ENCODE measurements around the gene CLSTN1.
"Not testable (repeated sequence)": the region's sequence is repeated elsewhere in the genome, so short reads cannot be mapped to it uniquely, and the experiment has no call there.

The CLSTN1 gene

GRCh38 chr1:9794081-9794480 is 29.7 kb downstream of the CLSTN1 start:
- no peak for DNase-seq

GRCh38 chr1:9793291-9793690 is 30.5 kb downstream of the CLSTN1 start:
- DNase-seq: no peak

- DNase-seq: peak; percentile 98
These were observed 31.4 kb downstream of the CLSTN1 start for GRCh38 chr1:9792156-9793042.

- not testable (repeated sequence) for DNase-seq
These were observed 34.1 kb downstream of the CLSTN1 start for GRCh38 chr1:9789700-9790099.

DNA sequence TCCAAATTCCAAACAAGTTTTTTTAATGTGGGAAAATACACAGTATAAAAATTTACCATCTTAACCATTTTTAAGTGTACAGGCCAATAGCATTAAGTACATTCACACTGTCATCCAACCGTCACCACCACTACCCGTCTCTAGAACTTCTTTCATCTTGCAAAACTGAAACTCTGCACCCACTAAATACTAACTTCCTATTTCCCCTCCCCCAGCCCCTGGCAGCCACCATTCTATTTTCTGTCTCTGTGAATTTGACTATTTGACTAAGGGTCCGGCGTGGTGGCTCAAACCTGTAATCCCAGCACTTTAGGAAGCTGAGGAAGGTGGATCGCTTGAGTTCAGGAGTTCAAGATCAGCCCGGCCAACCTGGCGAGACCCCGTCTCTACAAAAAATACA is 36.1 kb downstream of the CLSTN1 start:
- no peak for DNase-seq

- DNase-seq: no peak
These were observed 38.4 kb downstream of the CLSTN1 start for GRCh38 chr1:9785406-9785805.

GRCh38 chr1:9784508-9785133 is 39.1 kb downstream of the CLSTN1 start:
- DNase-seq: peak; percentile 22

GRCh38 chr1:9782897-9783296 is 40.9 kb downstream of the CLSTN1 start:
- DNase-seq: no peak

GRCh38 chr1:9782116-9782751 is 41.5 kb downstream of the CLSTN1 start:
- DNase-seq: no peak

DNA sequence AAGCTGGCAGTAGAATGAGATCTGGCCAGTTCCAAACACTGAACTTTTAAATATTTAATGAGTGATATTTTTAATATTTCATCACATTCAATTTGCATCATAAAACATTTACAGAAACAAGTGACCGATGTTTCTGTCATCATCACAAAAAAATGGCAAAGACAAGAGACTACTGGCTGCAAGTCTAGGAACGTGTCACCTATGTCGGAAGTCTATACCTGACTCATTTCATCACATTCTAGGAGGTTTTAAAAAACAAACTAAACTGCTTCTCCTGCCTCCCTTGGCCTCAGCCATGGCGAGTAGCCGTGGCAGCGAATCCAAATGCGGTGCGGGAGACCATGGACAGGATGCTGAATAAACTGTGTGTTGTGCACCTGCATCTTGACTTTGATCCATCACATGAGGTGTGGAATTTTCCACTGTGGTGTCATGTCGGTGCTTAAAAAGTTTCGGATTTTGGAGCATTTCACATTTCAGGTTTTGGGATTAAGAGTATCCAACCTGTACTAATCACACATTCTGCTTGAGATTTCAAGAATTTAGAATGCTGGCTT is 43.1 kb downstream of the CLSTN1 start:
- no peak for DNase-seq

DNA sequence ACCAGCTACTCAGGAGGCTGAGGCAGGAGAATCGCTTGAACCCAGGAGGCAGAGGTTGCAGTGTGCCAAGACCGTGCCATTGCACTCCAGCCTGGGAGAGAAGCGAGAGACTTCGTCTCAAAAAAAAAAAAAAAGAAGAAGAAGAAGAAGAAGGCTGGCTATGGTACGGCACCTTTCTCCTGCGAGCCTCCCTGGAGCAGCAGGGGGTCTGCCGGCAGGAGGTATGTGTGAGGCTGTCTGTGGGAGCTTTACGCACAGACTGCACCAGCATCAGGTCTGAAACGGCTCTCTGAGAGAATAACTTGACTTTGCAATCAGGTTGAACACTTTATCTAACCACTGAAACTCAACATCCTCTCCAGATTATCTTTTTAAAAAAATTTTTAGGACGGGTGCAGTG is 44.9 kb downstream of the CLSTN1 start:
- no peak for DNase-seq

DNA sequence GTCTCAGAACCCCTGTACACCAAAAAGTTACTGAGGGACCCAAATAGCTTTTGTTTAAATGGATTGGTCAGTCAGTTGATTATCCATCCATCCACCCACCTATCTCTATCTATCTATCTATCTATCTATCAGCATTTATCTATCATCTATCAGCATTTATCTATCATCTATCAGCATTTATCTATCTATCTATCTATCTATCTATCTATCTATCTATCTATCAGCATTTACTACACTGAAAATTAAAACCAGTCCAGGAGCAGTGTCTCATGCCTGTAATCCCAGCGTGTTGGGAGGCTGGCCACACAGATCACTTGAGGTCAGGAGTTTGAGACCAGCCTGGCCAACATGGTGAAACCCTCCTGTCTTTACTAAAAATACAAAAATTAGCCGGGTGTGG is 47.1 kb downstream of the CLSTN1 start:
- no peak for DNase-seq

DNA sequence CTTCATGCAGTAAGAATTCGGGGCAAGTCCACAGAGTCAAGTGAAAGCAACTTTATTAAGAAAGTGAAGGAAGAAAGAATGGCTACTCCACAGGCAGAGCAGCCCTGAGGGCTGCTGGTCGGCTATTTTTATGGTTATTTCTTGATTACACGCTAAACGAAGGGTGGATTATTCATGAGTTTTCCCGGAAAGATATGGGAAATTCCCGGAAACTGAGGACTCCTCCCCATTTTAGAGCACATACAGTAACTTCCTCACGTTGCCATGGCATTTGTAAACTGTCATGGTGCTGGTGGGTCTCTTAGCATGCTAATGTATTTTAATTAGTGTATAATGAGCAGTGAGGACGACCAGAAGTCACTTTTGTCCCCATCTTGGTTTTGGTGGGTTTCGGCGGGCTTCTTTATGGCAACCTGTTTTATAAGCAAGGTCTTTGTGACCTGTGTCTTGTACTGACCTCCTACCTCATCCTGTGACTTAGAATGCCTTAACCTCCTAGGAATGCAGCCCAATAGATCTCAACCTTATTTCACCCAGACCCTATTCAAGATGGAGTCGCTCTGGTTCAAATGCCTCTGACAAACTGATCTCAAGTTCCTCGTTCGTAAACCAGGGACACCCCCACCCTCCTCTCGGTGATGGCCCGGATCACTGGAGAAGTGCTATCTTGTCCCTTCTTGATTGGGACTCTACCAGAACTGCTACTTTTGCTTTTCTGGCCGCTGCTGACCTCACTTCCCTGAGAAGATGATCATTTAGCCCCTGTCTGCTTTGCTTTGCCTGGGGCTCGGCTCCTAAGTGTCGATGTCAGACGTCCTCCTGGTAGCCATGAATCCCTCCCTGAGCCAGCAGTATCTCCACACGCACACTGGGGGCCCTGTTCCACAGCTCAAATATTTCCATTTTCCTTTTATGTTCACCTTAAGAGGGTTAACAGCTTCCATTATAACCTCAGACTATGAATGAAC is 48.8 kb downstream of the CLSTN1 start:
- no peak for DNase-seq

DNA sequence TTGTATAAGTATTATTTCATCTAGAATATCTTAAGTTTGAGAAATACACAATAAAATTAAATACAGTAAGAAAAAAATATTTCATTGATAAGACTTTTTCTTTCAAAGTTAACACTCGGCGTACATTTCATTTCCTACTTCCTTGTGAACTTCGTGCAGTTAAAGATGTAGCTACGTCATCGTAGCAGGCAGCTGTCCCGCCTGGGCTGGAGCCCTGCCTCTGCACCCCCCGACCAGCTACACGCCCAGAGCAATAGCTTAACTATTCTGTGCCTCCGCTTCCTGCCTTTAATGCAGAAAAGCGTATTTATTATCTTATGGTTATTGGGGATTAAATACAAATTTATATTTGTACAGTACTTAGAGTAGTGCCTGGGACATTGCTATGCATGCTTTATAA is 53.5 kb downstream of the CLSTN1 start:
- DNase-seq: no peak

- no peak for DNase-seq
These were observed 54.8 kb downstream of the CLSTN1 start for GRCh38 chr1:9768983-9769382.

GRCh38 chr1:9767964-9768668 is 55.6 kb downstream of the CLSTN1 start:
- DNase-seq: no peak

DNA sequence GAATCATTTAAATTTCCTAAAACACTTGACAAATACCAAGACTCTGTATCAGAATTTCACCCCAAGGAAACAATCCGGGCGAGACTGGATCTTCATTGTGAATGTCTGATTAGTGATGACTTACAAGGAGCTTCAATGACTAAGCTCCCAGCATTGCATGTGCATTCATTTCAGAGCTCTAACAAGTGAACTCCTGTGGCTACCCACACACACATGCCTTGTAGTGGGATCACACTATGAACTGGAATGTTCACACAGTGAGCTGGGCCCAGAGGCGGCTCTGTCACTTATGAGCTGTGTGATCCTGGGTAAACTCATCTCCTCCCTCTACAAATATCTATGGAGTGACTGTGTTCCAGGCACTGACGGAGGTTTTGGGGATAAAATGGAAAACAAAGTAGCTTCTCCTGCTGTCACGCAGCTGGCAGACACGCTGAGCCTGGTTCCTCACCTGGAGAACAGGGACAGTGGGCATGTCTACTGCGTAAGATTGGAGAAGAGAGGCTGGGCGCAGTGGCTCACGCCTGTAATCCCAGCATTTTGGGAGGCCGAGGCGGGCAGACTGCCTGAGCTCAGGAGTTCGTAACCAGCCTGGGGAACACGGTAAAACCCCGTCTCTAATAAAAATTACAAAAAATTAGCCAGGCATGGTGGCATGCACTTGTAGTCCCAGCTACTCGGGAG is 56.9 kb downstream of the CLSTN1 start:
- DNase-seq: no peak

DNA sequence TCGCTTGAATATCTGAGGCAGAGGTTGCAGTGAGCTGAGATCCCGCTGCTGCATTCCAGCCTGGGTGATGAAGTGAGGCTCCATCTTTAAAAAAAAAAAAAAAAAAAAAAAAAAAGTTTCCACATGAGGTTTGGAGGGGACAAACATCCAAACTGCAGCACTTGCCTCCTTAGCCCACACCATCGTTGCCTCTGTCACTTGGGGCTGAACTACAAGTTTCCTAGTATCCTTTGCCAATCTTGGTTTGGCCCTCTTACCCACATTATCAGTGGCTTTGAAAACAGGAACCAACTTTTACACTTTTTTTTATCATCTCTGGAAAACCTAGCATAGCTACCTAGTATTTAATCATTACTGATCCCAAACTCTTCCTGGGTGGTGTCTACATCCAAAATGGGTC is 59.2 kb downstream of the CLSTN1 start:
- DNase-seq: no peak

DNA sequence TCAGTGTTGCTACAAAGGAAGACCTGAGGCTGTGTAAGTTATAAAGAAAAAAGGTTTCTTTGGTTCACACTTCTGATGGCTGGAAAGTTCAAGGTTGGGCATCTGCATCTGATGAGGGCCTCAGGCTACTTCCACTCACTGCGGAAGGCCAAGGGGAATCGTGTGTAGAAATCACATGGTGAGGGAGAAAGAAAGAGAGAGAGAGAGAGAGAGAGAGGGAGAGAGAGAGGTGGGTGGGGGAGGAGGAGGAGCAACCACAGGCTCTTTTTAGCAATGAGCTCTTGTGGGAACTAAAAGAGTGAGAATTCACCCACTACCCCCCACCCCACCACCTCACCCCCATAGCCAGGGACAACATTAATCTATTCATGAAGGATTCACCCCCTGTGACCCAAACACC is 59.9 kb downstream of the CLSTN1 start:
- DNase-seq: no peak

DNA sequence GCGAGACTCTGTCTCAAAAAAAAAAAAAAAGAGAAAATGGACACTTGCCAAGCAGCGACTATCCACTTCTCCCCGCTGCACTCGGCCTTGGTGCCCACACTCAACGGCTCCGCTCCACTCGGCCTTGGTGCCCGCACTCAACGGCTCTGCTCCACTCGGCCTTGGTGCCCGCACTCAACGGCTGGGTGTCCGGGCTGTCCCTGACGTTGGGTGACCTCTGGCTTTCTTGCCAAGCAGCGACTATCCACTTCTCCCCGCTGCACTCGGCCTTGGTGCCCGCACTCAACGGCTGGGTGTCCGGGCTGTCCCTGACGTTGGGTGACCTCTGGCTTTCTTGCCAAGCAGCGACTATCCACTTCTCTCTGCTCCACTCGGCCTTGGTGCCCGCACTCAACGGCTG is 61.3 kb downstream of the CLSTN1 start:
- not testable (repeated sequence) for DNase-seq

DNA sequence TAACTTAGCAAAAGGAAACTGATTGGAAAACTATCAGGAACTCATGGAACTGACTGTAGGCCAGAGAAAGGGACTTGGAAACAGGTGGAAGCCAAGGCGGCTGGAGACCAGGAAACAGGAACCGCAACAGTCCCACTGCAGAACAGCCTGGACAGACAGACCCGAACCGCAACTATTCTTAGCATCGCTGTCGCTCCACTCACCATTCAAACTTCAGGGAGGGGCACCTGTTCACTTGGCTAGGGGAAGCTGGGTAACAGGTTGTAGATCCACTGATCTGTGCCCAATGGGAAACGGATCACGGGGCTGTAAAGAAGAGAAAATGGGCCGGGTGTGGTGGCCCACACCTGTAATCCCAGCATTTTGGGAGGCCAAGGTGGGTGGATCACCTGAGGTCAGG is 61.9 kb downstream of the CLSTN1 start:
- DNase-seq: no peak
